ENCODE results near the gene HTR4. TPM values are rescaled to one million over a fixed set of nuclear protein-coding genes. Genes with fewer than 3 reads are reported as not detected.

The HTR4 gene
- total RNA-seq, 1 experiment from 2014 or later = not detected

DNA sequence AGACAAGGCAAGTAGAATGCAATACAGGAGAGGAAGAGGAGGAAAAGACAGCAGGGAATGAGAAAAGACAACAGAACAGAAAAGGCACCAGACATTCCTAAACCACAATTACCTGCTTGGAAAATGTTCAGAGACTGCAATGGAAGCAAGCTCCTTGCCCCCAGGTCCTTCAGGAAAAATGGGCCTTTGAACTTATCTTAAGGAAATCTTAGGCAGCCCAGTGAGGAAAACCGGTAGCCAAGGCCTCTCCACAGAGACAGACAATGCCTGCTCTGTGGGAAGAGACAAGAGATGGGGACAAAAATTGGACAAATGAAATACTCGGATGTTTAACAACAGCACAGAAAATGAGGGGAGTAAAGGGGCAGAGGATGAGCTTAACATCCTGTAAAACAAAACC is 31.2 kb downstream of the HTR4 start:
- RAD21 ChIA-PET (ENCODE audit: low non-redundant PET in 1 of 2, low total read pairs in 2 of 2, uncharacterized antibody in 2 of 2, unreplicated experiment in 2 of 2) = no interaction called here
- no TSS peak for BruUV-seq (replicated peaks)

More for the DNA sequence above, 31.2 kb downstream of the HTR4 start:
- Histone ChIP-seq H3K27ac (ENCODE audit: low read depth, low read length) (no peak overlapping the region), H3K4me3 (replicated peaks in 1 of 2; ENCODE audit: low read depth in 1 of 2, low read length in 2 of 2) (no peak overlapping the region), H3K79me2 (ENCODE audit: insufficient read depth, low read length) (no peaks in the 10 kb centered on the region), H3K4me2 (ENCODE audit: low read length) (peak overlapping the region; percentile 48), H4K20me1 (ENCODE audit: insufficient read depth) (no peaks in the 10 kb centered on the region), H3K9me2 (ENCODE audit: insufficient read depth) (no peaks in the 10 kb centered on the region), H3K4me1 (ENCODE audit: control insufficient read depth in 1 of 2, insufficient read depth in 2 of 2, low read length in 2 of 2) (peaks cover 10 to 29% of the 10 kb centered on the region in 2 experiments), H3K27me3 (ENCODE audit: insufficient read depth, low read length) (peaks cover 3% of the 10 kb centered on the region), H3K9ac (ENCODE audit: low read length) (no peak overlapping the region), H3K36me3 (ENCODE audit: control insufficient read depth in 1 of 2, insufficient read depth in 2 of 2, low read length in 2 of 2) (no peaks in the 10 kb centered on the region), H3K9me3 (ENCODE audit: control insufficient read depth in 1 of 2, insufficient read depth in 1 of 2, low read depth in 1 of 2, low read length in 2 of 2) (no peaks in the 10 kb centered on the region), H2AFZ (ENCODE audit: low read depth, low read length, poor library complexity, severe bottlenecking) (peak overlapping the region; percentile 72)
- POLR2A ChIA-PET = no interaction called here
- CTCF ChIA-PET = no interaction called here
- ATAC-seq (peak; percentile 24; the same call in 1 of the 2 replicates), DNase-seq (ENCODE audit: low read depth, low spot score) (no peak)
- TF ChIP-seq SRF (IDR thresholded peaks at IDR 0.05; ENCODE audit: low read depth) (no peak), CBX3 (IDR thresholded peaks at IDR 0.05; ENCODE audit: low read depth) (no peak), POLR2A (IDR thresholded peaks at IDR 0.05; ENCODE audit: borderline replicate concordance, extremely low read depth, insufficient read depth, insufficient read length) (no peak), EZH2 (IDR thresholded peaks at IDR 0.05) (no peak), ZFX (IDR thresholded peaks at IDR 0.05) (no peak), EGR1 (IDR thresholded peaks at IDR 0.05; ENCODE audit: low read depth) (no peak)
- TF ChIP-seq, protein P1, sequence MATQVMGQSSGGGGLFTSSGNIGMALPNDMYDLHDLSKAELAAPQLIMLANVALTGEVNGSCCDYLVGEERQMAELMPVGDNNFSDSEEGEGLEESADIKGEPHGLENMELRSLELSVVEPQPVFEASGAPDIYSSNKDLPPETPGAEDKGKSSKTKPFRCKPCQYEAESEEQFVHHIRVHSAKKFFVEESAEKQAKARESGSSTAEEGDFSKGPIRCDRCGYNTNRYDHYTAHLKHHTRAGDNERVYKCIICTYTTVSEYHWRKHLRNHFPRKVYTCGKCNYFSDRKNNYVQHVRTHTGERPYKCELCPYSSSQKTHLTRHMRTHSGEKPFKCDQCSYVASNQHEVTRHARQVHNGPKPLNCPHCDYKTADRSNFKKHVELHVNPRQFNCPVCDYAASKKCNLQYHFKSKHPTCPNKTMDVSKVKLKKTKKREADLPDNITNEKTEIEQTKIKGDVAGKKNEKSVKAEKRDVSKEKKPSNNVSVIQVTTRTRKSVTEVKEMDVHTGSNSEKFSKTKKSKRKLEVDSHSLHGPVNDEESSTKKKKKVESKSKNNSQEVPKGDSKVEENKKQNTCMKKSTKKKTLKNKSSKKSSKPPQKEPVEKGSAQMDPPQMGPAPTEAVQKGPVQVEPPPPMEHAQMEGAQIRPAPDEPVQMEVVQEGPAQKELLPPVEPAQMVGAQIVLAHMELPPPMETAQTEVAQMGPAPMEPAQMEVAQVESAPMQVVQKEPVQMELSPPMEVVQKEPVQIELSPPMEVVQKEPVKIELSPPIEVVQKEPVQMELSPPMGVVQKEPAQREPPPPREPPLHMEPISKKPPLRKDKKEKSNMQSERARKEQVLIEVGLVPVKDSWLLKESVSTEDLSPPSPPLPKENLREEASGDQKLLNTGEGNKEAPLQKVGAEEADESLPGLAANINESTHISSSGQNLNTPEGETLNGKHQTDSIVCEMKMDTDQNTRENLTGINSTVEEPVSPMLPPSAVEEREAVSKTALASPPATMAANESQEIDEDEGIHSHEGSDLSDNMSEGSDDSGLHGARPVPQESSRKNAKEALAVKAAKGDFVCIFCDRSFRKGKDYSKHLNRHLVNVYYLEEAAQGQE (IDR thresholded peaks at IDR 0.05; ENCODE audit: low read depth) = no peak
- TF ChIP-seq, protein P2, sequence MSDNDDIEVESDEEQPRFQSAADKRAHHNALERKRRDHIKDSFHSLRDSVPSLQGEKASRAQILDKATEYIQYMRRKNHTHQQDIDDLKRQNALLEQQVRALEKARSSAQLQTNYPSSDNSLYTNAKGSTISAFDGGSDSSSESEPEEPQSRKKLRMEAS (IDR thresholded peaks at IDR 0.05) = no peak
- intact Hi-C loops (cut with micrococcal nuclease) = no loop called here
